ENCODE results near the gene CD200. TPM values are rescaled to one million over a fixed set of nuclear protein-coding genes. Genes with fewer than 3 reads are reported as not detected.

Gene CD200
- total RNA-seq, result 4.0 and 6.1 TPM in 2 replicates

GRCh38 chr3:112333002-112333380 is at the start of gene CD200:
CD200 (plus strand) TSS chr3:112333156; CDS start chr3:112333213, 57 bp downstream.

GRCh38 chr3:112293368-112294321 is 39.3 kb upstream of the CD200 start, which contains the start of gene SLC9C1:
SLC9C1 (minus strand) TSS chr3:112294216; CDS start chr3:112286791, 7,425 bp downstream.

Other genes with a start within 250 kb of the CD200 start
- 4.0 and 4.8 TPM in 2 replicates for gene C3orf52, start 246.8 kb upstream of the CD200 start, total RNA-seq
- not detected in 2 replicates for gene GCSAM, start 199.9 kb upstream of the CD200 start, total RNA-seq
- gene SLC9C1, start 38.9 kb upstream of the CD200 start, total RNA-seq, result 0.13 and 0.44 TPM in 2 replicates
- gene BTLA, start 166.3 kb downstream of the CD200 start, total RNA-seq, result 0.06 and 0.13 TPM in 2 replicates
- gene ATG3, start 228.8 kb downstream of the CD200 start, total RNA-seq, result 109 and 122 TPM in 2 replicates
- 41.6 and 43.0 TPM in 2 replicates for gene SLC35A5, start 228.9 kb downstream of the CD200 start, total RNA-seq